GM23248 (cell line): ENCODE data around the gene CACNA1E. TPM values are rescaled to one million over a fixed set of nuclear protein-coding genes. Genes with fewer than 3 reads are reported as not detected.
"Not testable (repeated sequence)": the region's sequence is repeated elsewhere in the genome, so short reads cannot be mapped to it uniquely, and the experiment has no call there.

Source experiments
- DNase-seq: peaks from one replicate; pipeline ENCODE4 v3.0.0-alpha.2; 2015
- H2AFZ ChIP-seq: fragments of 200-600 bp; sonication (generic); 2 replicates; pipeline ENCODE4 v1.6.1; 2016; ENCODE audit warnings: antibody characterized with exemption
- H3F3A ChIP-seq: fragments of 200-600 bp; sonication (generic); 2 replicates; pipeline ENCODE4 v1.6.1; 2016; ENCODE audit warnings: mild to moderate bottlenecking, antibody characterized with exemption, mixed run types; ENCODE audit not compliant: insufficient read depth
- H3K27ac ChIP-seq: fragments of 200-600 bp; sonication (generic); 2 replicates; pipeline ENCODE4 v1.5.1; 2016; ENCODE audit warnings: mild to moderate bottlenecking
- H3K27me3 ChIP-seq: fragments of 200-600 bp; sonication (generic); replicated peaks from 2 replicates; pipeline ENCODE4 v1.6.1; 2016; ENCODE audit warnings: mild to moderate bottlenecking; ENCODE audit not compliant: insufficient read depth
- H3K36me3 ChIP-seq: fragments of 200-600 bp; sonication (generic); 2 replicates; pipeline ENCODE4 v1.6.1; 2016; ENCODE audit warnings: low read depth, mild to moderate bottlenecking
- H3K4me1 ChIP-seq: fragments of 200-600 bp; sonication (generic); 2 replicates; pipeline ENCODE4 v1.6.1; 2016; ENCODE audit warnings: mild to moderate bottlenecking; ENCODE audit not compliant: insufficient read depth
- H3K4me2 ChIP-seq: fragments of 200-600 bp; sonication (generic); one replicate; pipeline ENCODE4 v1.6.1; 2016; ENCODE audit warnings: mild to moderate bottlenecking; ENCODE audit not compliant: unreplicated experiment
- H3K4me3 ChIP-seq: fragments of 200-600 bp; sonication (generic); 2 replicates; pipeline ENCODE4 v1.5.1; 2016; ENCODE audit warnings: mild to moderate bottlenecking
- H3K79me2 ChIP-seq: fragments of 200-600 bp; sonication (generic); 2 replicates; pipeline ENCODE4 v1.6.1; 2016; ENCODE audit warnings: mild to moderate bottlenecking; ENCODE audit not compliant: insufficient read depth
- H3K9ac ChIP-seq: fragments of 200-600 bp; sonication (generic); 2 replicates; pipeline ENCODE4 v1.6.1; 2016; ENCODE audit warnings: mild to moderate bottlenecking
- H3K9me2 ChIP-seq: fragments of 200-600 bp; sonication (generic); 2 replicates; pipeline ENCODE4 v1.6.1; 2016; ENCODE audit warnings: mixed run types, mild to moderate bottlenecking, moderate library complexity; ENCODE audit not compliant: insufficient read depth
- H3K9me3 ChIP-seq: fragments of 200-600 bp; sonication (generic); one replicate; pipeline ENCODE4 v1.6.1; 2017; ENCODE audit warnings: low read depth
- H4K20me1 ChIP-seq: fragments of 200-600 bp; sonication (generic); 2 replicates; pipeline ENCODE4 v1.6.0; 2016; ENCODE audit not compliant: insufficient read depth
- EZH2 ChIP-seq: fragments of 200-600 bp; sonication (generic); IDR thresholded peaks from 2 replicates; pipeline ENCODE4 v1.6.1; 2018; ENCODE audit warnings: antibody characterized with exemption, mild to moderate bottlenecking; ENCODE audit not compliant: insufficient read depth, poor library complexity, severe bottlenecking
- EZH2phosphoT487 ChIP-seq: fragments of 200-600 bp; sonication (generic); IDR thresholded peaks from 2 replicates; pipeline ENCODE4 v1.6.1; 2018; ENCODE audit warnings: antibody characterized with exemption, moderate library complexity, mild to moderate bottlenecking, low read depth; ENCODE audit not compliant: insufficient read depth
- WGBS, 2 experiments: methylation state at CpG; one replicate each; pipeline ENCODE4 v1.1.6; 2015 to 2017; ENCODE audit warnings: low lambda C conversion rate in 2 of 2, low coverage in 1 of 2; ENCODE audit errors: missing lambda C conversion rate in 2 of 2; 5-methylcytosine and 5-hydroxymethylcytosine counted together
- in situ Hi-C: fragments of 300-500 bp; cut with MboI; formaldehyde crosslinking; loops from 2 replicates; pipeline ENCODE4 v1.15.0; 2020
- polyA plus RNA-seq: library from polyadenylated mRNA; unstranded; fragments of >200 nt; fragmentation: Nextera tagmentation; extraction: Ambion mirVana; gene quantifications from 2 replicates; pipeline ENCODE4 v1.2.1, GENCODE V29; 2016
- small RNA-seq: library from RNA; depleted of rRNA; stranded (forward); fragments of <200 nt; gene quantifications from one replicate; pipeline ENCODE3, GENCODE V24; 2014; ENCODE audit warnings: low read depth, low replicate concordance
- total RNA-seq: library from RNA; depleted of rRNA; stranded (reverse); fragments of >200 nt; shearing (Covaris generic); gene quantifications from 2 replicates; pipeline ENCODE4 v1.2.3, GENCODE V29; 2014

Gene CACNA1E
- total and polyA plus RNA-seq, 2 experiments from 2014 or later, result not detected

DNA sequence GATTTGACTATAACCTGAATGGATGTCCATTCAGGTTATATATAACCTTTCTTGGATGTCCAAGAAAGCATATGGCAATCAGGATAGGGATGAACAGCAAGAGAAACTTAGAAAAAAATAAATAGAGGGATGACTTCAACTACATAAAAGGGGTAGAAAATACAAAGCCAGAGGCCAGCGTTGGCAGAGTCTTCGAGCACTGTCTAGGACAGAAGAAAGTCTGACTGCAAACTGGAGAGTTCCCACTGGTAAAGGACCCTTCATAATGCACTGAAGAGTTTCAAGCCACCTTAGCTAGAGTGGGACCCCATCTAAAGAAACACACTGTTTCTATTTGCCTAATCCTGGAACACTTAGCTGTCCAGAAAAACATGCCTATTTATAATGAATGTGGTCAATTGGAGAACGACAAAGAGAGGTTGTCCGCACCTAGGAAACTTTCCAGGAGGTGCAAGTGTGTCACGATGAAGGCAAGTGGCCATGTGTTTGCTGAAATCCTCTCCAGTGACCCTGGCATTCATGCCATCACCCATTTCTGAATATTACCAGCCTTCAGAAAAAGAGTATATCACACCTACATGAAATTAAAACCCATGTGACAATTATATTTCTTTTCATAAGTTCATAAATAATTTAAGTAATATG lies 362.8 kb downstream of the CACNA1E start:
- no peaks in the 10 kb centered on the region for H4K20me1 ChIP-seq
- no peaks in the 10 kb centered on the region for H3K9me2 ChIP-seq
- 19 to 20% methylated on average over 5 of the region's 5 CpGs for WGBS, 2 experiments
- in situ Hi-C loops, result no loop called here
- DNase-seq, result no peak
- no peak overlapping the region for H3K27ac ChIP-seq
- H2AFZ ChIP-seq, result no peak overlapping the region
- TF ChIP-seq EZH2phosphoT487, result no peak
- no peak for TF ChIP-seq EZH2
- no peaks in the 10 kb centered on the region for H3K9me3 ChIP-seq
- H3K4me1 ChIP-seq, result no peaks in the 10 kb centered on the region
- H3K36me3 ChIP-seq, result no peaks in the 10 kb centered on the region
- H3K27me3 ChIP-seq, result no peaks in the 10 kb centered on the region
- H3K4me2 ChIP-seq, result no peak overlapping the region
- no peak overlapping the region for H3K4me3 ChIP-seq
- no peak overlapping the region for H3K9ac ChIP-seq
- H3F3A ChIP-seq, result no peaks in the 10 kb centered on the region
- no peaks in the 10 kb centered on the region for H3K79me2 ChIP-seq

DNA sequence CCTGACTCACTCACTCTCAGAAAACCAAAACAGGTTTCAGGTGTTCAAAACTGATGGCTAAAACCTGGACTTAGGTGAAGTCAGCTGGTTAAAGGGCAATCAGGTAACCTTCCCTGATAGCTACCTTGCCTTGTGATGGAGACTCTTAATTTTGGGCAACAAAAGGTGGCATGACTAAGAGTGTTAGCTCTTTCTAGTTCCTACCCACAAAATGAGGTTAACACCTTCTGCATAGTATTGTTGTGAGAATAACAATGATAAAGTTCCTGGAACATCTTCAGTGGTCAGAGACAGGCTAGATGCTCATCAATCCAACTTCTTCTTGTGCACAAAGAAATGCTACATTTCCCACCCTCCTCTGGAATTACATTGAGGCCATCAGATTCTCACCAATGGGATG lies 363.4 kb downstream of the CACNA1E start:
- Histone ChIP-seq H3K27me3 (no peaks in the 10 kb centered on the region), H3K4me1 (no peaks in the 10 kb centered on the region), H4K20me1 (no peaks in the 10 kb centered on the region), H2AFZ (no peak overlapping the region), H3K9me2 (no peaks in the 10 kb centered on the region), H3K4me2 (no peak overlapping the region), H3K9me3 (no peaks in the 10 kb centered on the region), H3K27ac (no peak overlapping the region), H3F3A (no peaks in the 10 kb centered on the region), H3K9ac (no peak overlapping the region), H3K79me2 (no peaks in the 10 kb centered on the region), H3K36me3 (no peaks in the 10 kb centered on the region), H3K4me3 (no peak overlapping the region)
- DNase-seq, result no peak
- TF ChIP-seq EZH2phosphoT487, result no peak
- TF ChIP-seq EZH2, result no peak
- in situ Hi-C loops, result no loop called here

DNA sequence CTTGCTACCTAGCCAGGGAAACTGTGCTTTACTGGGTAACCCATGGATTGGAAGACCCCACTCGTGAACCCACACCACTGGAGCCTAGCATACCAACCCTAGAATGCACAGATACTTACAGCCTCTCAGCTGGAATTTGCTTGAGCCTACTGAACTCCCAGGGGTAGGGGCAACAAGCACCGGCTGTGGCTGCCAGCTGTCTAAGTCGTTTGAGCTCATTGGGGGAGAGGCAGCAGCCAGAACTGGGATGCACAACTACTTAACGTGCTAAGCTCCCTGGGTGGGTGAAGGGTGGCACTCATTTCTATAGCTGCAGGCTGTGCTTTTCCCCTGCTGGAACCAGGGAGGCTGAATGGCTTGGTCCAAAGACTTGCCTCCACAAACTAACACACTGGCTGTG lies 365.8 kb downstream of the CACNA1E start:
- Histone ChIP-seq H3F3A (no peaks in the 10 kb centered on the region), H3K9me2 (no peaks in the 10 kb centered on the region), H3K4me1 (no peaks in the 10 kb centered on the region), H3K79me2 (no peaks in the 10 kb centered on the region), H4K20me1 (no peaks in the 10 kb centered on the region), H3K4me2 (no peak overlapping the region), H3K9ac (no peak overlapping the region), H3K27me3 (no peaks in the 10 kb centered on the region), H2AFZ (no peak overlapping the region), H3K36me3 (no peaks in the 10 kb centered on the region), H3K9me3 (no peaks in the 10 kb centered on the region), H3K4me3 (no peak overlapping the region), H3K27ac (no peak overlapping the region)
- in situ Hi-C loops, result no loop called here
- TF ChIP-seq EZH2, result no peak
- TF ChIP-seq EZH2phosphoT487, result no peak
- WGBS, 2 experiments, result 15% methylated on average over 4 of the region's 4 CpGs
- no peak for DNase-seq

DNA sequence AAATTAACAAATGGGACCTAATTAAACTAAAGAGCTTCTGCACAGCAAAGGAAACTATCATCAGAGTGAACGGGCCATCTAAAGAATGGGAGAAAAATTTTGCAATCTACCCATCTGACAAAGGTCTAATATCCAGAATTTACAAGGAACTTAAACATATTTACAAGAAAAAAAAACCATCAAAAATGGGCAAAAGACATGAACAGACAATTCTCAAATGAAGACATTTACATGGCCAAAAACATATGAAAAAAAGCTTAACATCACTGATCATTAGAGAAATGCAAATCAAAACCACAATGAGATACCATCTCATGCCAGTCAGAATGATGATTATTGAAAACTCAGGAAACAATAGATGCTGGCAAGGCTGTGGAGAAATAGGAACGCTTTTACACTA lies 370.9 kb downstream of the CACNA1E start:
- 10 to 17% methylated on average over 2 of the region's 2 CpGs for WGBS, 2 experiments

DNA sequence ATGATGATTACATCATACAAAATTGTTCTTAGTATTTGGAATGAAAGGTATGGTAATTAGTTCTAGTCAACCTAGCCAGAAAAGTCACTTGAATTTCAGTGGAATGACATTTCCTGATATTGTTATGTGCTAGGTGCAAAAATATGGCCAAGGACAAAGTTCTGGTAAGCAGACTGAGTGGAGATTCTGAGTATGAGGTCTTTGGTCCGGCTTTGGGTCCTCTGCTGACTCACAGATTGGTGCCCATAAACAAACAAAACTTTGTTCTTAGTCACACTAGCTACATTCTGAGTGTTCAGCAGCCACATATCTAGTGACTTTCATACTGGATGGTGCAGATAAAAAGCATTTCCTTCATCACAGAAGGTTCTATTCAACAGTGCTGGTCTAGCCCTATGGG lies 372.1 kb downstream of the CACNA1E start:
- DNase-seq, result no peak
- Histone ChIP-seq H3K4me2 (no peak overlapping the region), H3K36me3 (no peaks in the 10 kb centered on the region), H3F3A (no peaks in the 10 kb centered on the region), H3K27me3 (no peaks in the 10 kb centered on the region), H4K20me1 (no peaks in the 10 kb centered on the region), H3K9me3 (no peaks in the 10 kb centered on the region), H3K9ac (no peak overlapping the region), H3K9me2 (no peaks in the 10 kb centered on the region), H3K4me3 (no peak overlapping the region), H3K27ac (no peak overlapping the region), H3K4me1 (no peaks in the 10 kb centered on the region), H3K79me2 (no peaks in the 10 kb centered on the region), H2AFZ (no peak overlapping the region)
- TF ChIP-seq EZH2phosphoT487 (no peak), EZH2 (no peak)
- WGBS, 2 experiments, result 0 to 8% methylated on average over 1 of the region's 1 CpG
- in situ Hi-C loops, result no loop called here

More for the DNA sequence above, 370.9 kb downstream of the CACNA1E start:
- H3K9ac ChIP-seq, H4K20me1 ChIP-seq, in situ Hi-C loops, H3K27ac ChIP-seq, H3K4me1 ChIP-seq, H3K9me2 ChIP-seq, H3K79me2 ChIP-seq, H3F3A ChIP-seq, H3K4me3 ChIP-seq, H3K36me3 ChIP-seq, H2AFZ ChIP-seq, H3K27me3 ChIP-seq, H3K4me2 ChIP-seq, DNase-seq, H3K9me3 ChIP-seq: not testable (repeated sequence)

Small RNA genes lying within 50 kb of the gene (small RNA-seq; reads per million reads assigned to genes)
- not detected for gene RF00017
- not detected for gene RNA5SP70
